GM21529 (cell line): ENCODE results near the gene LAMA3.
"Not testable (repeated sequence)": the region's sequence is repeated elsewhere in the genome, so short reads cannot be mapped to it uniquely, and the experiment has no call there.

Experiments used
- ATAC-seq: cut with Tn5 transposase; IDR thresholded peaks from one replicate; pipeline ENCODE4 v1.9.1; 2021; ENCODE audit not compliant: unreplicated experiment

LAMA3 gene

DNA sequence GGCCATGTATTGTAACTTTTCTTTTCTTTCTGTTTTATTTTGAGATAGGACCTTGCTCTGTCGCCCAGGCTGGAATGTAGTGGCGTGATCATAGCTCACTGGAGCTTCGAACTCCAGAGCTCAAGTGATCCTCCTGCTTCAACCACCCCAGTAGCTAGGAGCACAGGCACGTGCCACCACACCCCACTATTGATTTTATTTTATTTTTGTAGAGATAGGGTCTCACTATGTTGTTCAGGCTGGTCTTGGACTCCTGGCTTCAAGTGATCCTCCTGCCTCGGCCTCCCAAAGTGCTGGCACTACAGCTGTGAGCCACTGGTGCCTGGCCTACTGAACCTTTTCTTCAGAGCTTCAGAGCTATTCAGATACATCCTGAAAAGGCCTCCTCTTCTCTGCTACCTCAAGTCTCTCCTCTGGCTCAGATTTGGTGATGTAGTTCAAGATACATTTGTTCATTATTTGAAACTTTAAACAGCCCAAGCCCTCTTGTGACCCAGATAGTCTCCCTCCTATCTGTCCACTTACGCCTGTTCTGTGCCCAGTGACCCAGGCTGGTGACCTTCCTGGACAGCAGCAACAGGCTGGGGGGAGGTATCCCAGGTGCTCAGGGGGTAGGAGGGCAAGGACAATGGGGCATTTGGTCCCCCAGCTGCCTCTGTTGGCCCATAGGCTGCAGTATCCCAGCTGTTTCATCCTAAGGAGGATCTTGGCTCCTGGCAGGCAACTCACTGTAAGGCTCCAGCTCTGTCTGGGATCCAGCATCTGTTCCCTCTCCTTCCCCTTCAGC is 38.6 kb downstream of the LAMA3 start:
- no peak for ATAC-seq

DNA sequence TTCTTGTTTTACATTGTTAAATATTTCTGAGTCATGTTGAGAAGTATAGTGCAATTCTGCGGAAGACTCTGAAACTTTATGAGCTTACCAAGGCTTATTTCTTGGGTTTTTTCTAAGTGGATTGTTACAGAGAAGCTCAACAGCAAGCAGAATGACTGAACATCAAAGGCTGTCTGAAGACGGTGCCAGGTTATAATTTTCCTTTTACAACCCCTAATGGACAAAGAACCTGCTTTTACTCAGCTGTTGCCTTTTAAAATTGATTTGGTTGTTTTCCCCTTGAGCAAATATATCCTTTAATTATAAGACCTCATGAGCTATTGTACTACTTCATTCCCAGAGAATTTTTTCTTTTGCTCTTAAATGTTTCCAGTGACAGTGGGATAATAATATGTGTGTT is 41.6 kb downstream of the LAMA3 start:
- no peak for ATAC-seq

- ATAC-seq = no peak
Observed at GRCh38 chr18:23731861-23732260, 42.6 kb downstream of the LAMA3 start.

DNA sequence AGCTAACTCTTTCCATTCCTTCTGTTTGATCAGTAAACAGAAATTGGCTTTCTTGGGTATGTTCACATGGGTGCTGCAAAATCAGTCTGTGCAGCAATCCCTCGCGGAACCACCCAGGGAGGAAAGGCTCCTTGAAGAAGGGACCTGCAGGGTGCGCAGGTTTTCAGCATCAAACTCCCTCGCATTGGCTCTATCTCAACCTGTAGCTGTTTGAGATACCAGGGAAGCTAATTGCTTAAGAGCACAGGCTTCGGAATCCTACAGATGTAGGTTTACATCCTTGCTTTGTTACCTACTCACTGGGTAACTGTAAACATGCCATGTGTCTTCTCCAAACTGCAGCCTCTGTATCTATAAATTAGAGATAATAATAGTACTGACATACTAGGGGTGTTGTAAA is 43.2 kb downstream of the LAMA3 start:
- no peak for ATAC-seq

- not testable (repeated sequence) for ATAC-seq
Observed at GRCh38 chr18:23733265-23733664, 44.0 kb downstream of the LAMA3 start.

- no peak for ATAC-seq
Observed at GRCh38 chr18:23733895-23734294, 44.6 kb downstream of the LAMA3 start.

GRCh38 chr18:23735021-23735464 is 45.8 kb downstream of the LAMA3 start:
- peak; percentile 75 for ATAC-seq

DNA sequence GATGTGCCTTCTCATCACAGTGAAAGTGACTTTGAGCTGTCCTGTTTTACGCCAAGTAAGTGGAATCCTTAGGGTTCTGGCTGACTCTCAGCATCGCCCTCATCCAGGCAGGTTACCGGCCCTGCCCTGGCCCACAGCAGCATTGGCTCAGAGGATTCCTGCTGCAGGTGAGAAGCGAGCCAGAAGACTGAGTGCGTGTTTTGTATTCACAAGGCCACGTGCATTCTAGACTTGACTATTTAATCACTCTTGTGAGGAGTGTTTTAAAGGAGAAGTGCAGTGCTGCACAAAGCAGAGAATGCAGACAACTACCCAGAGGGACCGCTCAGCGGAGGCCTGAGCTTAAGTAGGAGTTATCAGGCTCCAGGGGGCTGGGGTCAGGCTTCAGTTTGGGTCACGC is 48.3 kb downstream of the LAMA3 start:
- ATAC-seq = no peak

- no peak for ATAC-seq
Observed at GRCh38 chr18:23738151-23738550, 48.9 kb downstream of the LAMA3 start.

GRCh38 chr18:23738575-23738974 is 49.3 kb downstream of the LAMA3 start:
- ATAC-seq = no peak

- no peak for ATAC-seq
Observed at GRCh38 chr18:23740105-23740830, 51.0 kb downstream of the LAMA3 start.

GRCh38 chr18:23741967-23742366 is 52.7 kb downstream of the LAMA3 start:
- ATAC-seq = not testable (repeated sequence)

DNA sequence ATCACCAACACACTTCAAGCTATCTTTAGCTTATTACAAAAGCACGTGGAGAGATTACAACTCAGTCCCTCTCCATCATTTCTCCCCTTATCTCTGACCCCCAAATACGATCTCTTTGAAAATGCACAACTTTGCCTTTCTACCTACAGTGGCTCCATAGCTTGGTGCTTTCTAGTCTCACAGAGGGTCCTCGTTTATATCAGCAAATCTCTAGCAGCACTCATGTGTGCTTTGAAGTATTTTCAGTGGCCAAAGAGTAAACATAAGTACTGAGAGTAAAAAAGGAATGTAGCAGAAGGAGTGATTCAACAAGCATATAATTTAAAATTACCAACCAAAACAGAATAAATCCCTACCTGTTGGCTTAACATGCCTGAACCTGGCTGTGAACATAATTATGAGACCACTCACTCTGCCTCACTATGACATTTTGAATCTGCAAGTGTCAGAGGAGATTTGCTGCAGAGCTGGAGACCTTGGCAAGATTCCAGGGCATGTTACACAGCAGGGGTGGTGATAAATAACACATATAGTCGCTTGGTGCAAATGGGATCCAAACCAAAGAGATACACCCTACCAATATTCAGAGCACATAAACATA is 54.6 kb downstream of the LAMA3 start:
- ATAC-seq = no peak

DNA sequence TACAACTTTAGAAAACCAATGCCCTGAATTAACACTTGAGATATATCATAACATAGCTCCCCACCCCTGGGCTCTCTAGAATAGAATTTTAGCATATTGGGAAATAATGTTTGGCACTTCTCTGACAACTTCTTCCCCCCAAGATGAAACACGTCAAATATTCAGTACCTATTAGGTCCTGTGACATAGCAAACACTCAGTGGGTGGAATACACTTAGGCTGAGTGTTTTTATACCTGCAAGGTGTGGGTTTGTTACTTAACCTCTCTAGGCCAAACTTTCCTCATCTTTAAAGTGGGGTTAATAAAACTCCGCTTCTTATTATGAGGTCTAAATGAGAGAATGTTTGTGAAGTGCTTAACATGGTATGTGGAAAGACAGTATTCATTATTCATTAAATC is 56.1 kb downstream of the LAMA3 start:
- ATAC-seq = no peak

DNA sequence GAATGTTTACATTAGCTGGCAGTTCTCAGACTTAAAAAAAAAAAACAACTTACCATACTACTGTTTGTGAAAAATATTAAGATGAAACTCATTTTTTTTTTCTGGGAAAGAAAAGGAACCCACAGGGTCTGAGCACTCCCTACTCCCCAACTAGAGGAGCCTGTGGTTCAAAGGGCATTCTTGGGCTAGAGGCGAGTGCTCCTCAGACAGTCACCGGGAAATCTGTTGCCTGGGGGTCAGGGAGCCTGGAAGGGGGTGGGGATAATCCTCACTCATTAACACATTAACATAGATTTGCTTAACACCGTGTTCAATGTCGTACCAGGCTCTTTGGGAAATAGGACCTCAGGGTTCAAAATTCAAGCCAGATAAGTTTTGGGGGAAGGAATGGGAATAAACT is 57.6 kb downstream of the LAMA3 start:
- no peak for ATAC-seq

DNA sequence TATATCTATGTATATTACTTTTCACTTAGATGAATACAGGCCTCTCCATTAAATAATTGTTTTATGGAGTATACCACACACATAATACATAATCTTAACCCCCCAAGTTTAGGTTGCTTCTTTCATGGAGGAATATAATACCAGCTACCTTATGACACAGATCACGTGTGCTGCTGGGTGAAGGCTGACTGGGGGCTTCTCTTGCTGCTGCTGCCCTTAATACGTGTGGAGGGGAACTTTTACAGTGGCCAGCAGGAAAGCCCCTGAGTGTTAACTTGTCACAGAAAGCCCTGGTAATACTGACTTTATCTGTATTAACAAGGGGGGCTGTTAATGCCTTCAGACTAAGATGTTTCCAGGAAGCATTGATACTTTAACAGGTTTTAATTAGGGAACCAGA is 63.1 kb downstream of the LAMA3 start:
- ATAC-seq = no peak

GRCh38 chr18:23752796-23753195 is 63.5 kb downstream of the LAMA3 start:
- ATAC-seq = no peak

DNA sequence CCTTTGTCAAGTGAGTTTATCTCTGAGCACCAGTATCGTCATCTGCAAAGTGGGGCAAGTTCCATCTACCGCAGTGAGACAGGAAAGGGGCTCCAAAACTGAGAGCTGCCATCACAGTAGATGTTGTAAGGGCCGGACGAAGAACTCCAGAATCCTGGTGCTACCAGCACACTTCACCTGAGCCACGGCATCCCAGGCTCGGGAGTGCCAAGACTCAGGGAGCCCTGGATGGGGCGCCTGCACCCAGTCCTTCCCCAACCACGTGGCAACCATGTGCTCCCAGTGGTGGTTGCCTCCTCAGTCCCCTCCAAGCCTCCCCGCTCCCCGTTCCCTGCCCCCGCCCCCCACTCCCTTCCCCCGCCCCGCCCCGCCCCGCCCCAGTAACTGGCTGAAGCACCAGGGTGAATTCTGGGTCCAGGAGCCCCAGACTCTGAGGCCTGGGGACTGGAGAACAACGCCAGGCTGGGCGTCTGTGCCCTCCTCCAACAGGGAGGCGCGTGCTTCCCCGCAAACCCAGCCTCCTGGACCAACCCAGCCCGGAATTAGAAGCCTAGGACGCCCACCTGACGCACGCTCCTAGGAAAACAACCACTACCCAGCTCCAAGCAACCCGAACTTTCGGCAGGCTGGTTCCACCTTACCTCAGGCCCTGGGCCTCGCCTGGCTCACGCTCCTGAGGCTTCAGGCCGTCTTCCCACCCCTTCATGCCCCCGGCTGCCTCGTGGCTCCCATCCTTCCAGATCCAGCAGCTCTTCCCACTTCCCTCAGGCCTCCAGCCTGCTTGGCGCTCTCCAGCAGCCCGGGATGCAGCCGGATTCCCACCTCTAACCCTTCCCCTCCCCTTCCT is 67.6 kb downstream of the LAMA3 start:
- no peak for ATAC-seq

GRCh38 chr18:23757437-23757733 is 68.1 kb downstream of the LAMA3 start:
- no peak for ATAC-seq

- no peak for ATAC-seq
Observed at GRCh38 chr18:23758281-23758680, 69.0 kb downstream of the LAMA3 start.

GRCh38 chr18:23761941-23762340 is 72.7 kb downstream of the LAMA3 start:
- ATAC-seq = no peak
